K562 (cell line): ENCODE results near the gene IPO5. TPM values are rescaled to one million over a fixed set of nuclear protein-coding genes. Genes with fewer than 3 reads are reported as not detected.

ENCODE experiments used
- ATAC-seq: fragments of 200-7000 bp; cut with Tn5 transposase; 3 replicates; pipeline ENCODE4 v1.9.1; 2020; ENCODE audit warnings: moderate library complexity
- BruUV-seq: library from RNA; stranded (reverse); fragments of 400-500 nt; replicated peaks from 2 replicates; lab custom pipeline; 2021; lab: Mats Ljungman, UMichigan
- CTCF ChIA-PET: fragments of 300-600 bp; formaldehyde crosslinking; extraction: SDS; loops from one replicate; lab custom pipeline; 2021; ENCODE audit warnings: low intra/inter-chr PET ratio; lab: Yijun Ruan, JAX
- POLR2A ChIA-PET: fragments of 300-600, 350-650 bp; sonication (Branson Sonifier 250); formaldehyde crosslinking; extraction: SDS; loops from one replicate; lab custom pipeline; 2021; ENCODE audit warnings: antibody characterized with exemption, inconsistent platforms; lab: Yijun Ruan, JAX
- DNase-seq, 4 experiments: peaks; one replicate each; pipeline versions ENCODE4 v3.0.0 to v3.0.0-alpha.2; 2011 to 2018; ENCODE audit warnings: low spot score in 3 of 4, mixed read lengths in 3 of 4; ENCODE audit errors: extremely low read depth in 1 of 4
- FAIRE-seq: peaks from 2 replicates; lab custom pipeline; 2011; peaks lifted over from hg19 to GRCh38; lab: Jason Lieb, UNC
- H2AFZ ChIP-seq: 2 replicates; pipeline ENCODE4 v1.6.0; 2011; ENCODE audit warnings: low read depth, low read length, control low read depth, inconsistent platforms
- H3K27ac ChIP-seq: fragments of 200-600 bp; 3 replicates; pipeline ENCODE4 v1.8.0; 2011; ENCODE audit warnings: low read depth, mild to moderate bottlenecking, control low read depth, inconsistent platforms, low read length, moderate library complexity, mixed read lengths; ENCODE audit errors: extremely low read depth
- H3K27me3 ChIP-seq, 2 experiments: fragments of 300-600 bp in 1 of 2; 2 replicates in 1 of 2; 3 replicates in 1 of 2; pipeline versions ENCODE4 v1.6.0 to v1.8.0; 2011; ENCODE audit warnings: inconsistent platforms in 2 of 2, low read length in 2 of 2, mild to moderate bottlenecking in 1 of 2, mixed read lengths in 1 of 2, moderate library complexity in 1 of 2; ENCODE audit not compliant: control insufficient read depth in 2 of 2, insufficient read depth in 2 of 2
- H3K36me3 ChIP-seq: fragments of 300-600 bp; 3 replicates; pipeline ENCODE4 v1.8.0; 2011; ENCODE audit warnings: mild to moderate bottlenecking, low read length, inconsistent platforms; ENCODE audit not compliant: control insufficient read depth, insufficient read depth
- H3K4me1 ChIP-seq, 2 experiments: fragments of 200-600 bp in 1 of 2; replicated peaks in 1 of 2; 2 replicates in 1 of 2; 3 replicates in 1 of 2; pipeline versions ENCODE4 v1.5.1 to v1.8.0; 2011; ENCODE audit warnings: inconsistent platforms in 2 of 2, low read length in 2 of 2, mild to moderate bottlenecking in 1 of 2, mixed read lengths in 1 of 2, moderate library complexity in 1 of 2; ENCODE audit not compliant: control insufficient read depth in 2 of 2, insufficient read depth in 2 of 2
- H3K4me2 ChIP-seq: 2 replicates; pipeline ENCODE4 v1.6.1; 2011; ENCODE audit warnings: low read length, control low read depth, inconsistent platforms, mixed read lengths; ENCODE audit not compliant: insufficient read depth
- H3K4me3 ChIP-seq: fragments of 200-600 bp; sonication (generic), shearing (Covaris generic); 2 replicates; pipeline ENCODE4 v1.5.1; 2016; ENCODE audit warnings: control low read depth, inconsistent platforms
- H3K79me2 ChIP-seq: fragments of 200-600 bp; 3 replicates; pipeline ENCODE4 v1.8.0; 2011; ENCODE audit warnings: low read length, inconsistent platforms; ENCODE audit not compliant: control insufficient read depth, insufficient read depth
- H3K9ac ChIP-seq, 2 experiments: 2 replicates each; pipeline versions ENCODE4 v1.6.0 to v1.6.1; 2011; ENCODE audit warnings: low read depth in 2 of 2, low read length in 2 of 2, control low read depth in 1 of 2, inconsistent platforms in 1 of 2, mild to moderate bottlenecking in 1 of 2, mixed read lengths in 1 of 2; ENCODE audit not compliant: insufficient read depth in 1 of 2
- H3K9me1 ChIP-seq: one replicate; pipeline ENCODE4 v1.6.0; 2011; ENCODE audit warnings: inconsistent platforms, mild to moderate bottlenecking, low read length, moderate library complexity; ENCODE audit not compliant: control insufficient read depth, insufficient read depth
- H3K9me3 ChIP-seq: replicated peaks from 2 replicates; pipeline ENCODE4 v1.5.1; 2011; ENCODE audit warnings: low read depth, low read length, inconsistent platforms; ENCODE audit not compliant: control insufficient read depth, insufficient read depth
- H4K20me1 ChIP-seq: replicated peaks from 2 replicates; pipeline ENCODE4 v1.6.1; 2011; ENCODE audit warnings: low read length, inconsistent platforms, mixed read lengths; ENCODE audit not compliant: control insufficient read depth, insufficient read depth
- CBFA2T2 ChIP-seq: fragments of 450-650 bp; conservative IDR thresholded peaks from 2 replicates; pipeline ENCODE4 v1.6.1; 2017; ENCODE audit warnings: mild to moderate bottlenecking
- CBFB ChIP-seq: sonication (generic); formaldehyde crosslinking; IDR thresholded peaks from 2 replicates; pipeline ENCODE4 v1.4.0; 2020; ENCODE audit warnings: mild to moderate bottlenecking, missing genetic modification reagents
- CHD2 ChIP-seq: IDR thresholded peaks from 2 replicates; pipeline ENCODE4 v1.6.1; 2011; ENCODE audit warnings: low read depth, low read length
- HMG20A ChIP-seq: fragments of 450-650 bp; formaldehyde crosslinking; conservative IDR thresholded peaks from 2 replicates; pipeline ENCODE4 v1.4.0; 2020; ENCODE audit warnings: mild to moderate bottlenecking, mixed read lengths
- MTA3 ChIP-seq: fragments of 450-650 bp; formaldehyde crosslinking; IDR thresholded peaks from 2 replicates; pipeline ENCODE4 v1.6.1; 2017; ENCODE audit warnings: mild to moderate bottlenecking, borderline replicate concordance
- MTF1 ChIP-seq: fragments of 250-450 bp; sonication (Bioruptor Pico); IDR thresholded peaks from 2 replicates; pipeline ENCODE4 v1.9.0; 2021; ENCODE audit warnings: moderate library complexity, mild to moderate bottlenecking, inconsistent platforms, borderline replicate concordance
- NCOA6 ChIP-seq: fragments of 450-650 bp; IDR thresholded peaks from 2 replicates; pipeline ENCODE4 v1.6.1; 2017; ENCODE audit warnings: mild to moderate bottlenecking
- PTBP1 ChIP-seq: fragments of 200-400 bp; formaldehyde crosslinking; IDR thresholded peaks from 2 replicates; pipeline ENCODE4 v1.6.1; 2017; ENCODE audit warnings: low read depth, low read length
- ZNF134 ChIP-seq: fragments of 250-450 bp; sonication (Bioruptor Pico); conservative IDR thresholded peaks from 2 replicates; pipeline ENCODE4 v1.4.0; 2020
- ZNF280A ChIP-seq: fragments of 450-650 bp; IDR thresholded peaks from 2 replicates; pipeline ENCODE4 v1.6.1; 2018; ENCODE audit warnings: mild to moderate bottlenecking, low read depth; ENCODE audit not compliant: partially characterized antibody
- ZNF324 ChIP-seq: fragments of 250-450 bp; sonication (Bioruptor Pico); IDR thresholded peaks from 2 replicates; pipeline ENCODE4 v1.4.0; 2020; ENCODE audit warnings: mild to moderate bottlenecking
- ZNF444 ChIP-seq: fragments of 250-450 bp; sonication (Bioruptor Pico); IDR thresholded peaks from 2 replicates; pipeline ENCODE4 v1.4.0; 2020; ENCODE audit warnings: mild to moderate bottlenecking, moderate library complexity
- ZZZ3 ChIP-seq: fragments of 450-650 bp; IDR thresholded peaks from 2 replicates; pipeline ENCODE4 v1.6.1; 2016; ENCODE audit warnings: antibody characterized with exemption, mild to moderate bottlenecking, moderate library complexity
- WGBS: fragments of 100-300 bp; shearing (Covaris generic); methylation state at CpG from one replicate; pipeline ENCODE4 v1.1.6; 2016; ENCODE audit warnings: low coverage, mixed read lengths; ENCODE audit not compliant: insufficient coverage; ENCODE audit errors: missing lambda C conversion rate; 5-methylcytosine and 5-hydroxymethylcytosine counted together
- in situ Hi-C: fragments of 300-500 bp; cut with MboI; formaldehyde crosslinking; loops from 4 replicates; pipeline ENCODE4 v1.15.0; 2018; ENCODE audit warnings: inconsistent platforms, mixed read lengths
- intact Hi-C: fragments of 100-400 bp; cut with micrococcal nuclease; formaldehyde crosslinking; loops from 2 replicates; pipeline ENCODE4 v1.14.2; 2022
- polyA plus RNA-seq, 8 experiments: library from polyadenylated mRNA; depleted of rRNA in 4 of 8; stranded (reverse) in 5 of 8; unstranded in 3 of 8; fragments of >200 nt; fragmentation: Nextera tagmentation in 2 of 8; fragmentation: Illumina TruSeq in 1 of 8; extraction: Ambion mirVana in 2 of 8; extraction: Trizol in 1 of 8; gene quantifications; 2 replicates each; pipeline versions ENCODE4 v1.2.1 to v1.2.3, GENCODE V29; 2011 to 2014; ENCODE audit warnings: inconsistent platforms in 1 of 8, missing spikeins in 1 of 8
- total RNA-seq, 7 experiments: library from RNA; depleted of rRNA in 6 of 7; stranded (reverse); fragments of >200 nt in 6 of 7; fragmentation: Illumina TruSeq in 2 of 7; extraction: Trizol in 2 of 7; gene quantifications; 2 replicates each; pipeline versions ENCODE4 v1.2.1 to v1.2.3, GENCODE V29; 2011 to 2021; ENCODE audit warnings: low replicate concordance in 1 of 7
- TF ChIP-seq, protein P1 (sequence below): fragments of 450-650 bp; formaldehyde crosslinking; IDR thresholded peaks from 2 replicates; pipeline ENCODE4 v1.4.0; 2020; ENCODE audit warnings: mild to moderate bottlenecking, moderate library complexity
- TF ChIP-seq, protein P2 (sequence below): IDR thresholded peaks from 2 replicates; pipeline ENCODE4 v1.6.1; 2016; ENCODE audit warnings: missing genetic modification characterization, missing compliant biosample characterization

IPO5 gene
- total and polyA plus RNA-seq, 9 of the 15 experiments (the other 6 are each of a cell fraction or from before 2014, with no cell fraction given) = 45.8 to 206 (median 134) TPM

DNA sequence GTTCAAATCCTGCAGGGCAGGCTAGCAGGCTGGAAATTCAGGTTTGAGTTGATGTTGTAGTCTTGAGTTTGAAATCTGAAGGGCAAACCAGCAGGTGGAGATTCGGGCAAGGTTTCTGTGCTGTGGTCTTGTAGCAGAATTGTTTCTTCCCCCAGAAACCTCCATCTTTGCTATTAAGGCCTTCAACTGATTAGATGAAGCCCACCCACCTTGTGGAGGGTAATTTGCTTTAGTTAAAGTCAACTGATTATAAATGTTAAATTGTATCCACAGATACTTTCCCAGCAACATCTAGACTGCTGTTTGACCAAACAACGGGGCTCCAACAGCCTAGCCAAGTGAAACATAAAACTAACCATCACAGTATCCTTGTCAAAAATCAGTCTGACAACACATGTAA is 9.4 kb downstream of the IPO5 start:
- POLR2A ChIA-PET = no interaction called here
- Histone ChIP-seq H3K4me1 (no peaks in the 10 kb centered on the region), H3K9me3 (no peaks in the 10 kb centered on the region), H3K4me2 (no peak overlapping the region), H3K27ac (no peak overlapping the region), H3K4me3 (no peak overlapping the region), H2AFZ (no peak overlapping the region), H3K27me3 (peaks cover 4 to 5% of the 10 kb centered on the region in 2 experiments), H3K9me1 (no peaks in the 10 kb centered on the region), H3K79me2 (no peaks in the 10 kb centered on the region), H3K36me3 (no peaks in the 10 kb centered on the region), H3K9ac (no peak overlapping the region), H4K20me1 (no peaks in the 10 kb centered on the region)
- DNase-seq (no peak), ATAC-seq (no peak), FAIRE-seq (no peak)
- no TSS peak for BruUV-seq
- in situ Hi-C loops = no loop called here
- WGBS = 11% methylated on average over 2 of the region's 2 CpGs
- intact Hi-C loops = no loop called here
- TF ChIP-seq ZNF444 (CRISPR knock-in tag) (no peak), ZNF134 (peak; percentile 77), CHD2 (no peak), MTA3 (no peak), PTBP1 (no peak), CBFB (CRISPR knock-in tag) (no peak), HMG20A (CRISPR knock-in tag) (no peak), MTF1 (CRISPR knock-in tag) (no peak), NCOA6 (no peak)
- CTCF ChIA-PET = no interaction called here

DNA sequence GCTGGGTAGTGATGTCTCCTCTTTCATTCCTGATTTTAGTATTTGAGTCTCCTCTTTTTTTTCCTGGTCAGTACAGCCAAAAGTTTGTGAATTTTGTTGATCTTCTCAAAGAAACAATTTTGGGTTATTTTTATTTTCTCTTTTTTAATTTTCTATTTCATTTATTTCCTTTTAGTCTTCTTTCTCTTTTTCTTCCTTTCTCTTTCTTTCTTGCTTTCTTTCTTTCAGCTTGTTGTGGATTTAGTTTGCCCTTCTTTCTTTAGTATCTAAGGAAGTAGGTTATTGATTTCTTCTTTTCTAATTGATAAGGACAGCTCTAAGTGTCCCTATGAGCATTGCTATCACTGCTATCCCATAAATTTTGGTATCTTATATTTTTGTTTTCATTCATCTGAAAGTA is 13.8 kb downstream of the IPO5 start:
- ChIA-PET CTCF (no interaction called here), POLR2A (no interaction called here)
- Histone ChIP-seq H3K79me2 (no peaks in the 10 kb centered on the region), H3K4me2 (no peak overlapping the region)
- TF ChIP-seq CBFA2T2 (no peak), ZNF280A (no peak), ZNF324 (CRISPR knock-in tag) (no peak), ZZZ3 (no peak)
- TF ChIP-seq, protein P1, sequence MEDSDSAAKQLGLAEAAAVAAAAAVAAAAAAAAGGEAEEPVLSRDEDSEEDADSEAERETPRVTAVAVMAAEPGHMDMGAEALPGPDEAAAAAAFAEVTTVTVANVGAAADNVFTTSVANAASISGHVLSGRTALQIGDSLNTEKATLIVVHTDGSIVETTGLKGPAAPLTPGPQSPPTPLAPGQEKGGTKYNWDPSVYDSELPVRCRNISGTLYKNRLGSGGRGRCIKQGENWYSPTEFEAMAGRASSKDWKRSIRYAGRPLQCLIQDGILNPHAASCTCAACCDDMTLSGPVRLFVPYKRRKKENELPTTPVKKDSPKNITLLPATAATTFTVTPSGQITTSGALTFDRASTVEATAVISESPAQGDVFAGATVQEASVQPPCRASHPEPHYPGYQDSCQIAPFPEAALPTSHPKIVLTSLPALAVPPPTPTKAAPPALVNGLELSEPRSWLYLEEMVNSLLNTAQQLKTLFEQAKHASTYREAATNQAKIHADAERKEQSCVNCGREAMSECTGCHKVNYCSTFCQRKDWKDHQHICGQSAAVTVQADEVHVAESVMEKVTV (CRISPR knock-in tag) = no peak
- TF ChIP-seq, protein P2, sequence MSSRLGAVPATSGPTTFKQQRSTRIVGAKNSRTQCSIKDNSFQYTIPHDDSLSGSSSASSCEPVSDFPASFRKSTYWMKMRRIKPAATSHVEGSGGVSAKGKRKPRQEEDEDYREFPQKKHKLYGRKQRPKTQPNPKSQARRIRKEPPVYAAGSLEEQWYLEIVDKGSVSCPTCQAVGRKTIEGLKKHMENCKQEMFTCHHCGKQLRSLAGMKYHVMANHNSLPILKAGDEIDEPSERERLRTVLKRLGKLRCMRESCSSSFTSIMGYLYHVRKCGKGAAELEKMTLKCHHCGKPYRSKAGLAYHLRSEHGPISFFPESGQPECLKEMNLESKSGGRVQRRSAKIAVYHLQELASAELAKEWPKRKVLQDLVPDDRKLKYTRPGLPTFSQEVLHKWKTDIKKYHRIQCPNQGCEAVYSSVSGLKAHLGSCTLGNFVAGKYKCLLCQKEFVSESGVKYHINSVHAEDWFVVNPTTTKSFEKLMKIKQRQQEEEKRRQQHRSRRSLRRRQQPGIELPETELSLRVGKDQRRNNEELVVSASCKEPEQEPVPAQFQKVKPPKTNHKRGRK (tag) = peak; percentile 50
- TF ChIP-seq, all 486 proteins: peak for 1
- Histone ChIP-seq H3K27ac (no peak overlapping the region), H3K9me3 (no peaks in the 10 kb centered on the region), H3K9me1 (no peaks in the 10 kb centered on the region), H3K36me3 (no peaks in the 10 kb centered on the region), H2AFZ (no peak overlapping the region), H3K27me3 (no peaks in the 10 kb centered on the region; a peak in 2 of 5 replicates), H3K4me1 (no peaks in the 10 kb centered on the region), H3K9ac (no peak overlapping the region), H3K4me3 (no peak overlapping the region), H4K20me1 (no peaks in the 10 kb centered on the region)
- no peak for DNase-seq
- in situ Hi-C loops (no loop called here), intact Hi-C loops (no loop called here)
- no TSS peak for BruUV-seq
- no peak for ATAC-seq
- no peak for FAIRE-seq
